CD14-positive monocyte (primary cell): ENCODE measurements around the gene PTPN13. TPM values are rescaled to one million over a fixed set of nuclear protein-coding genes. Genes with fewer than 3 reads are reported as not detected.

Source experiments
- DNase-seq, 3 donors: peaks; one replicate each; pipeline ENCODE4 v3.0.0-alpha.2; 2011 to 2022
- H2AFZ ChIP-seq: 2 replicates; pipeline ENCODE4 v1.6.0; 2012; ENCODE audit warnings: mild to moderate bottlenecking, low read depth, low read length, inconsistent platforms; ENCODE audit not compliant: insufficient read depth, poor library complexity, severe bottlenecking
- H3K27ac ChIP-seq, 2 donors: 1 replicate in 1 of 2; 2 replicates in 1 of 2; pipeline ENCODE4 v1.5.1; 2012 to 2013; ENCODE audit warnings: low read length in 2 of 2, control low read depth in 1 of 2, inconsistent platforms in 1 of 2, low read depth in 1 of 2, mild to moderate bottlenecking in 1 of 2
- H3K27me3 ChIP-seq, 2 donors: one replicate each; pipeline versions ENCODE4 v1.6.0 to v1.6.1; 2011 to 2013; ENCODE audit warnings: low read length in 2 of 2; ENCODE audit not compliant: control insufficient read depth in 2 of 2, insufficient read depth in 2 of 2
- H3K36me3 ChIP-seq, 2 donors: replicated peaks in 1 of 2; 1 replicate in 1 of 2; 2 replicates in 1 of 2; pipeline versions ENCODE4 v1.5.1 to v1.6.1; 2012 to 2013; ENCODE audit warnings: low read length in 2 of 2, control low read depth in 1 of 2, inconsistent platforms in 1 of 2, mild to moderate bottlenecking in 1 of 2; ENCODE audit not compliant: insufficient read depth in 2 of 2, control insufficient read depth in 1 of 2
- H3K4me1 ChIP-seq, 2 donors: 1 replicate in 1 of 2; 2 replicates in 1 of 2; pipeline versions ENCODE4 v1.5.1 to v1.6.1; 2012 to 2013; ENCODE audit warnings: low read length in 2 of 2, control low read depth in 1 of 2, inconsistent platforms in 1 of 2, mild to moderate bottlenecking in 1 of 2, moderate library complexity in 1 of 2; ENCODE audit not compliant: insufficient read depth in 2 of 2, control insufficient read depth in 1 of 2
- H3K4me2 ChIP-seq: replicated peaks from 2 replicates; pipeline ENCODE3; 2012; ENCODE audit warnings: low read length, moderate library complexity, mild to moderate bottlenecking; ENCODE audit not compliant: poor library complexity, severe bottlenecking; ENCODE audit errors: extremely low read depth
- H3K4me3 ChIP-seq, 3 experiments: fragments of 200-600 bp in 1 of 3; sonication (generic) in 1 of 3; replicated peaks in 1 of 3; 1 replicate in 2 of 3; 2 replicates in 1 of 3; pipeline ENCODE4 v1.5.1; 2011 to 2013; ENCODE audit warnings: low read length in 3 of 3, mild to moderate bottlenecking in 3 of 3, control low read depth in 2 of 3, low read depth in 2 of 3, inconsistent platforms in 1 of 3, moderate library complexity in 1 of 3
- H3K79me2 ChIP-seq: 2 replicates; pipeline ENCODE4 v1.6.0; 2012; ENCODE audit warnings: mild to moderate bottlenecking, control low read depth, inconsistent platforms, low read length, moderate library complexity; ENCODE audit not compliant: insufficient read depth
- H3K9ac ChIP-seq: 2 replicates; pipeline ENCODE4 v1.6.0; 2017; ENCODE audit warnings: low read length, mild to moderate bottlenecking; ENCODE audit not compliant: insufficient read depth, poor library complexity, severe bottlenecking
- H3K9me3 ChIP-seq, 2 donors: replicated peaks in 1 of 2; 1 replicate in 1 of 2; 2 replicates in 1 of 2; pipeline versions ENCODE4 v1.5.1 to v1.6.1; 2012 to 2013; ENCODE audit warnings: low read length in 2 of 2, control low read depth in 1 of 2; ENCODE audit not compliant: control insufficient read depth in 1 of 2, insufficient read depth in 1 of 2
- H4K20me1 ChIP-seq: 2 replicates; pipeline ENCODE4 v1.6.0; 2012; ENCODE audit warnings: mild to moderate bottlenecking, low read length, control low read depth, moderate library complexity; ENCODE audit not compliant: insufficient read depth
- H3K27ac Mint-ChIP-seq, 7 donors: one replicate each; pipeline ENCODE4 v1.8.0; 2020; ENCODE audit warnings: mild to moderate bottlenecking in 7 of 7, mixed read lengths in 7 of 7, moderate library complexity in 6 of 7, inconsistent platforms in 2 of 7
- H3K27me3 Mint-ChIP-seq, 3 donors: one replicate each; pipeline ENCODE4 v1.8.0; 2021 to 2022; ENCODE audit warnings: low read depth in 3 of 3, mild to moderate bottlenecking in 3 of 3, mixed read lengths in 3 of 3, moderate library complexity in 3 of 3, inconsistent platforms in 1 of 3
- H3K36me3 Mint-ChIP-seq, 2 donors: one replicate each; pipeline ENCODE4 v1.8.0; 2020; ENCODE audit warnings: mixed read lengths in 2 of 2, inconsistent platforms in 1 of 2, mild to moderate bottlenecking in 1 of 2
- H3K4me1 Mint-ChIP-seq: one replicate; pipeline ENCODE4 v1.8.0; 2020; ENCODE audit warnings: mild to moderate bottlenecking, mixed read lengths
- H3K4me3 Mint-ChIP-seq, 2 donors: one replicate each; pipeline ENCODE4 v1.8.0; 2020; ENCODE audit warnings: mild to moderate bottlenecking in 2 of 2, mixed read lengths in 2 of 2, moderate library complexity in 1 of 2
- H3K9me3 Mint-ChIP-seq, 7 donors: one replicate each; pipeline ENCODE4 v1.8.0; 2020 to 2022; ENCODE audit warnings: mixed read lengths in 7 of 7, mild to moderate bottlenecking in 6 of 7, moderate library complexity in 6 of 7, inconsistent platforms in 2 of 7
- WGBS: methylation state at CpG from one replicate; pipeline ENCODE4 v1.1.5; 2013; ENCODE audit warnings: missing lambda C conversion rate; ENCODE audit not compliant: insufficient coverage; 5-methylcytosine and 5-hydroxymethylcytosine counted together
- intact Hi-C, 2 donors: fragments of 100-400 bp; cut with micrococcal nuclease; formaldehyde crosslinking; loops; one replicate each; pipeline versions ENCODE4 v1.15.0 to v1.15.1; 2023
- polyA plus RNA-seq, 3 donors: library from polyadenylated mRNA; depleted of rRNA in 1 of 3; unstranded in 2 of 3; stranded (reverse) in 1 of 3; fragments of 300-500 nt in 2 of 3; fragments of >200 nt in 1 of 3; fragmentation: Illumina TruSeq in 2 of 3; gene quantifications; 1 replicate in 2 of 3; 2 replicates in 1 of 3; pipeline ENCODE4 v1.2.3, GENCODE V29; 2012 to 2021
- TF ChIP-seq, protein P1 (sequence below): fragments of 200-600 bp; IDR thresholded peaks from one replicate; pipeline ENCODE4 v1.8.0; 2022; ENCODE audit warnings: antibody characterized with exemption, mild to moderate bottlenecking

PTPN13 gene
- polyA plus RNA-seq, 3 donors: 0.04 to 1.0 (median 0.35) TPM

GRCh38 chr4:86810847-86811246, 216.7 kb downstream of the PTPN13 start:
- Histone ChIP-seq H3K4me1 (no peaks in the 10 kb centered on the region), H3K36me3 (no peaks in the 10 kb centered on the region), H3K4me2 (no peak overlapping the region), H4K20me1 (no peaks in the 10 kb centered on the region), H3K9ac (no peak overlapping the region), H3K79me2 (no peaks in the 10 kb centered on the region), H3K27me3 (no peaks in the 10 kb centered on the region), H3K27ac (no peak overlapping the region), H2AFZ (no peak overlapping the region), H3K9me3 (peaks cover 4 to 8% of the 10 kb centered on the region in 2 donors), H3K4me3 (no peak overlapping the region)
- no peaks in the 10 kb centered on the region for H3K4me1 Mint-ChIP-seq
- H3K27me3 Mint-ChIP-seq: no peaks in the 10 kb centered on the region
- DNase-seq: no peak
- no peak overlapping the region for H3K4me3 Mint-ChIP-seq
- H3K27ac Mint-ChIP-seq: no peak overlapping the region
- no peaks in the 10 kb centered on the region for H3K36me3 Mint-ChIP-seq
- TF ChIP-seq, protein P1, sequence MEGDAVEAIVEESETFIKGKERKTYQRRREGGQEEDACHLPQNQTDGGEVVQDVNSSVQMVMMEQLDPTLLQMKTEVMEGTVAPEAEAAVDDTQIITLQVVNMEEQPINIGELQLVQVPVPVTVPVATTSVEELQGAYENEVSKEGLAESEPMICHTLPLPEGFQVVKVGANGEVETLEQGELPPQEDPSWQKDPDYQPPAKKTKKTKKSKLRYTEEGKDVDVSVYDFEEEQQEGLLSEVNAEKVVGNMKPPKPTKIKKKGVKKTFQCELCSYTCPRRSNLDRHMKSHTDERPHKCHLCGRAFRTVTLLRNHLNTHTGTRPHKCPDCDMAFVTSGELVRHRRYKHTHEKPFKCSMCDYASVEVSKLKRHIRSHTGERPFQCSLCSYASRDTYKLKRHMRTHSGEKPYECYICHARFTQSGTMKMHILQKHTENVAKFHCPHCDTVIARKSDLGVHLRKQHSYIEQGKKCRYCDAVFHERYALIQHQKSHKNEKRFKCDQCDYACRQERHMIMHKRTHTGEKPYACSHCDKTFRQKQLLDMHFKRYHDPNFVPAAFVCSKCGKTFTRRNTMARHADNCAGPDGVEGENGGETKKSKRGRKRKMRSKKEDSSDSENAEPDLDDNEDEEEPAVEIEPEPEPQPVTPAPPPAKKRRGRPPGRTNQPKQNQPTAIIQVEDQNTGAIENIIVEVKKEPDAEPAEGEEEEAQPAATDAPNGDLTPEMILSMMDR: no peak
- H3K9me3 Mint-ChIP-seq: peaks cover 0 to 13% (median 7%) of the 10 kb centered on the region in 7 donors
- intact Hi-C loops: no loop called here
- WGBS: no CpG with 5 or more reads among the region's 3 CpGs

- Histone ChIP-seq H3K4me2 (no peak overlapping the region), H3K9ac (no peak overlapping the region), H3K27me3 (no peaks in the 10 kb centered on the region), H3K9me3 (peaks cover 10 to 21% of the 10 kb centered on the region in 2 donors), H3K79me2 (no peaks in the 10 kb centered on the region), H3K4me3 (no peak overlapping the region), H3K36me3 (no peaks in the 10 kb centered on the region), H3K4me1 (no peaks in the 10 kb centered on the region), H2AFZ (no peak overlapping the region), H3K27ac (no peak overlapping the region), H4K20me1 (no peaks in the 10 kb centered on the region)
- TF ChIP-seq, protein P1: no peak
- Mint-ChIP-seq H3K36me3 (no peaks in the 10 kb centered on the region), H3K4me1 (no peaks in the 10 kb centered on the region), H3K9me3 (peaks cover 5 to 23% (median 14%) of the 10 kb centered on the region in 7 donors), H3K27me3 (no peaks in the 10 kb centered on the region), H3K4me3 (no peak overlapping the region), H3K27ac (no peak overlapping the region)
- intact Hi-C loops: no loop called here
- WGBS: no CpG with 5 or more reads among the region's 1 CpG
- DNase-seq: no peak
Measured at GRCh38 chr4:86815653-86816052, 221.5 kb downstream of the PTPN13 start.
